Measurements from ENCODE around the gene B3GNT8.

B3GNT8 gene

DNA sequence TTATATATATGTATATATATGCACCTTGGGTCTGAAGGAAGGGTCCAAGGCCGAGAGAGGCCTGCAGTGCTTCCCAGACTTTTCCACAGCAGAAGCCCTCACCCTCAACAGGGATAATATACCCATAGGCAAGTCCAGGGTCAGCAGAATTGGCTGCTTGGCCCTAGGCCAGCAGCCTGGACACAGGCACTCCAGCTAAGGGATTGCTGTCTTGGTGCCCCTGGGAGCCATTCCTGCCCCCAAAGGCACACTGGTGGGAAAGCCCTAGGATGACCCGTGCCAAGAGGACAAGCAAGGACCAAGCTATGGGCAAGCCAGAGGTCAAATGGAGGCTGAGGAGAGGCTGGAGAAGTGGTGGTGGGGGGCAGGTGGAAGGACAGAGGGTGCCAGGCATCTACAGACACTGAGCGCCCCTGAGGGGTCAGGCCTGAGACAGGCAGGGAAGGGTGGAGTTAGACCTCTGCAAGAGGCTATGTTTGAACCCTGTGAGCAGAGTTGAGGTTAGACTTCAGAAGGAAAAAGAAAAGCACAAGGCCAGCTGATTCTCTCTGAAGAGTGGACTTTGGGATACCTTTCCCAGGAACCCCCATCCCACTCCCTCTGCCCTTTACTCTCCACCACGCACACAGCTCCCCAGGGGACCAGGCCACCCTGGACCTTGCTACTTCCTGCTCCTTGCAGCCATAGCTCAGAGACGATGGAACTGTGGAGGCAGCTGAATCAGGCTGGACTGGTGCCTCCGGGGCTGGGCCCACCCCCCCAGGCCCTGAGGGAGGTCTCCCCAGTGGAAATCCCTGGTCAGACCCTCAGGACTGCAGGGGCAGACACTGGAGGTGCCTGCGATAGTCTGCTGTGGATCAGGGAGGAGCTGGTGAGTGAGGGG, 15.5 kb upstream of the B3GNT8 start, which contains the start of gene ERICH4:
Gene ERICH4 (plus strand): TSS at position 684 of the 883 bp plus-strand sequence. CDS start 14 bp downstream, at position 698.
- Histone ChIP-seq H2AFZ (ENCODE audit: low read depth, low read length) (peak within 1 kb of the TSS; percentile 97), H3K9me3 (ENCODE audit: insufficient read depth, low read length) (no peaks in the 10 kb centered on the region), H3K4me1 (ENCODE audit: low read length) (peaks cover 30% of the 10 kb centered on the region), H3K4me3 (ENCODE audit: low read length) (peak within 1 kb of the TSS; percentile 22; the same call in 1 of the 2 replicates), H3K27me3 (ENCODE audit: low read depth, low read length) (peaks cover 3% of the 10 kb centered on the region; the same call in 1 of the 2 replicates), H4K20me1 (ENCODE audit: insufficient read depth, low read length) (no peaks in the 10 kb centered on the region), H3K4me2 (ENCODE audit: low read length) (peak within 1 kb of the TSS; percentile 62), H3K27ac (ENCODE audit: low read length) (no peak within 1 kb of the TSS), H3K79me2 (ENCODE audit: low read length) (peaks cover 19% of the 10 kb centered on the region), H3K9ac (ENCODE audit: low read length) (peak within 1 kb of the TSS; percentile 34; the same call in 1 of the 2 replicates), H3K36me3 (replicated peaks; ENCODE audit: low read depth, low read length) (peaks cover 4% of the 10 kb centered on the region)
- TF ChIP-seq EZH2phosphoT487 (IDR thresholded peaks at IDR 0.05; ENCODE audit: low read depth): no peak
- TF ChIP-seq, protein P1, sequence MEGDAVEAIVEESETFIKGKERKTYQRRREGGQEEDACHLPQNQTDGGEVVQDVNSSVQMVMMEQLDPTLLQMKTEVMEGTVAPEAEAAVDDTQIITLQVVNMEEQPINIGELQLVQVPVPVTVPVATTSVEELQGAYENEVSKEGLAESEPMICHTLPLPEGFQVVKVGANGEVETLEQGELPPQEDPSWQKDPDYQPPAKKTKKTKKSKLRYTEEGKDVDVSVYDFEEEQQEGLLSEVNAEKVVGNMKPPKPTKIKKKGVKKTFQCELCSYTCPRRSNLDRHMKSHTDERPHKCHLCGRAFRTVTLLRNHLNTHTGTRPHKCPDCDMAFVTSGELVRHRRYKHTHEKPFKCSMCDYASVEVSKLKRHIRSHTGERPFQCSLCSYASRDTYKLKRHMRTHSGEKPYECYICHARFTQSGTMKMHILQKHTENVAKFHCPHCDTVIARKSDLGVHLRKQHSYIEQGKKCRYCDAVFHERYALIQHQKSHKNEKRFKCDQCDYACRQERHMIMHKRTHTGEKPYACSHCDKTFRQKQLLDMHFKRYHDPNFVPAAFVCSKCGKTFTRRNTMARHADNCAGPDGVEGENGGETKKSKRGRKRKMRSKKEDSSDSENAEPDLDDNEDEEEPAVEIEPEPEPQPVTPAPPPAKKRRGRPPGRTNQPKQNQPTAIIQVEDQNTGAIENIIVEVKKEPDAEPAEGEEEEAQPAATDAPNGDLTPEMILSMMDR (IDR thresholded peaks at IDR 0.05; ENCODE audit: low read depth, low read length): no peak

GRCh38 chr19:41441321-41441945, 14.3 kb upstream of the B3GNT8 start:
- no peaks in the 10 kb centered on the region for H4K20me1 ChIP-seq (ENCODE audit: insufficient read depth, low read length)

DNA sequence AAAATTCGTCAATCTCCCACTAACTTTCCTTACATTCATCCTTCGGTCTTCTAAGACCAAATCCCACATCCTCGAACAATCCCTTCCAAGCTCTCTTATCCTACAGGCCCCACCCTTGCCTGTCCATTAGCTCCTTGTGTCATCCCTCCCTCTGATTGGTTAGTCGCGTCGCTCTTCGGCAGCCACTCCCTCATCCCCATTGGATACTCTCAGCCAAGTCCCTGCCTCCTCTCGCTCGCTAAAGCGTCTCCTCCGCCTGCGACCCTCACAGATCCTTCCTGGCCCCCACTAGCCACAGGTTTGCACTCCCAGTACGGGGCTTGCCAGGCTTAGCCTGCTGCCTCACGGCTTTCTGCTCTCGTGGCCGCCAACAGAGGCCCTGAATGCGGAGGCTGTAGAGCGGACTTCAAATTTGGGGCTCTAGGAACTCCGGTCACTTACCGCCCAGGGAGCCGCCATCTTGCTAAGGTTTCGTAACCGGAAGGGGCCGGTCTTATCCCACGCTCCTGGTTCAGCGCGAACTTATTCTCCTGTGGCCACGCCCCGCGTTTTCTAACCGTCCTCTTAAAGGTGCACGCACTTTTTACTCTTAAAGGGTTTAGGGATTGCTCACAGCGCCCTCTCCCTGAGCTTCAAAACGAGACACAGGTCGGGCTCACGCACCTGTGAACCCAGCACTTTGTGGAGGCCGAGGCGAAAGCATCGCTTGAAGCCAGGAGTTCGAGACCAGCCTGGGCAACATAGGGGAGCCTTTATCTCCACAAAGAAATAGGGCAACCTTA, 12.5 kb upstream of the B3GNT8 start, which contains the start of gene DMAC2:
Gene DMAC2 (minus strand): TSS at position 472 of the 782 bp plus-strand sequence. CDS start 13 bp downstream, at position 459.
- H3K4me1 ChIP-seq (ENCODE audit: low read length): peaks cover 30% of the 10 kb centered on the region
- H3K4me2 ChIP-seq (ENCODE audit: low read length): peak within 1 kb of the TSS; percentile 79
- H3K27me3 ChIP-seq (ENCODE audit: low read depth, low read length): no peaks in the 10 kb centered on the region
- peak within 1 kb of the TSS; percentile 81 for H3K9ac ChIP-seq (ENCODE audit: low read length)
- H3K27ac ChIP-seq (ENCODE audit: low read length): peak within 1 kb of the TSS; percentile 73
- H3K4me3 ChIP-seq (ENCODE audit: low read length): peak within 1 kb of the TSS; percentile 91
- peaks cover 13% of the 10 kb centered on the region for H3K36me3 ChIP-seq (replicated peaks; ENCODE audit: low read depth, low read length)
- H3K79me2 ChIP-seq (ENCODE audit: low read length): peaks cover 20% of the 10 kb centered on the region
- H2AFZ ChIP-seq (ENCODE audit: low read depth, low read length): peak within 1 kb of the TSS; percentile 92
- TF ChIP-seq, protein P1 (IDR thresholded peaks at IDR 0.05; ENCODE audit: low read depth, low read length): peak; percentile 81
- TF ChIP-seq EZH2phosphoT487 (IDR thresholded peaks at IDR 0.05; ENCODE audit: low read depth): no peak
- H4K20me1 ChIP-seq (ENCODE audit: insufficient read depth, low read length): no peaks in the 10 kb centered on the region
- no peaks in the 10 kb centered on the region for H3K9me3 ChIP-seq (ENCODE audit: insufficient read depth, low read length)

More at GRCh38 chr19:41441321-41441945, 14.3 kb upstream of the B3GNT8 start:
- no peak for TF ChIP-seq EZH2phosphoT487 (IDR thresholded peaks at IDR 0.05; ENCODE audit: low read depth)
- TF ChIP-seq, protein P1 (IDR thresholded peaks at IDR 0.05; ENCODE audit: low read depth, low read length): no peak
- H3K27ac ChIP-seq (ENCODE audit: low read length): no peak overlapping the region
- H3K4me3 ChIP-seq (ENCODE audit: low read length): no peak overlapping the region
- H2AFZ ChIP-seq (ENCODE audit: low read depth, low read length): no peak overlapping the region
- no peaks in the 10 kb centered on the region for H3K27me3 ChIP-seq (ENCODE audit: low read depth, low read length)
- H3K4me2 ChIP-seq (ENCODE audit: low read length): no peak overlapping the region
- no peaks in the 10 kb centered on the region for H3K9me3 ChIP-seq (ENCODE audit: insufficient read depth, low read length)
- peaks cover 9% of the 10 kb centered on the region for H3K36me3 ChIP-seq (replicated peaks; ENCODE audit: low read depth, low read length)
- H3K9ac ChIP-seq (ENCODE audit: low read length): no peak overlapping the region
- peaks cover 30% of the 10 kb centered on the region for H3K4me1 ChIP-seq (ENCODE audit: low read length)
- H3K79me2 ChIP-seq (ENCODE audit: low read length): peaks cover 20% of the 10 kb centered on the region

Measured in OCI-LY3 (cell line).